ENCODE measurements around the gene ACOT7.

- TF ChIP-seq, protein P1, sequence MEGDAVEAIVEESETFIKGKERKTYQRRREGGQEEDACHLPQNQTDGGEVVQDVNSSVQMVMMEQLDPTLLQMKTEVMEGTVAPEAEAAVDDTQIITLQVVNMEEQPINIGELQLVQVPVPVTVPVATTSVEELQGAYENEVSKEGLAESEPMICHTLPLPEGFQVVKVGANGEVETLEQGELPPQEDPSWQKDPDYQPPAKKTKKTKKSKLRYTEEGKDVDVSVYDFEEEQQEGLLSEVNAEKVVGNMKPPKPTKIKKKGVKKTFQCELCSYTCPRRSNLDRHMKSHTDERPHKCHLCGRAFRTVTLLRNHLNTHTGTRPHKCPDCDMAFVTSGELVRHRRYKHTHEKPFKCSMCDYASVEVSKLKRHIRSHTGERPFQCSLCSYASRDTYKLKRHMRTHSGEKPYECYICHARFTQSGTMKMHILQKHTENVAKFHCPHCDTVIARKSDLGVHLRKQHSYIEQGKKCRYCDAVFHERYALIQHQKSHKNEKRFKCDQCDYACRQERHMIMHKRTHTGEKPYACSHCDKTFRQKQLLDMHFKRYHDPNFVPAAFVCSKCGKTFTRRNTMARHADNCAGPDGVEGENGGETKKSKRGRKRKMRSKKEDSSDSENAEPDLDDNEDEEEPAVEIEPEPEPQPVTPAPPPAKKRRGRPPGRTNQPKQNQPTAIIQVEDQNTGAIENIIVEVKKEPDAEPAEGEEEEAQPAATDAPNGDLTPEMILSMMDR (conservative IDR thresholded peaks at IDR 0.05; ENCODE audit: low read length): no peak
- no peak for TF ChIP-seq EZH2phosphoT487 (IDR thresholded peaks at IDR 0.05; ENCODE audit: borderline replicate concordance)
Observed at GRCh38 chr1:6425658-6426057, 32.1 kb upstream of the ACOT7 start.

All from Loucy (cell line).